ENCODE measurements around the gene NCOA7. TPM values are rescaled to one million over a fixed set of nuclear protein-coding genes. Genes with fewer than 3 reads are reported as not detected.

The NCOA7 gene
- total and polyA plus RNA-seq, 2 of the 8 experiments (the other 6 are each of a cell fraction or from before 2014, with no cell fraction given) = 2.6 to 10.7 TPM

- TF ChIP-seq SP2 (IDR thresholded peaks at IDR 0.05; ENCODE audit: low read length) (no peak), SUZ12 (IDR thresholded peaks at IDR 0.05; ENCODE audit: low read length) (no peak), GABPA (IDR thresholded peaks at IDR 0.05; ENCODE audit: borderline replicate concordance, insufficient read depth, low read length) (no peak), E2F6 (IDR thresholded peaks at IDR 0.05) (peak; percentile 37; the same call in 1 of the 2 replicates), BACH1 (IDR thresholded peaks at IDR 0.05; ENCODE audit: low read length) (no peak; the same call in 1 of the 2 replicates), ASH2L (IDR thresholded peaks at IDR 0.05; ENCODE audit: low read length) (peak; percentile 93), CBX8 (IDR thresholded peaks at IDR 0.05; ENCODE audit: borderline replicate concordance, low read depth, low read length) (no peak), JUN (IDR thresholded peaks at IDR 0.05; ENCODE audit: low read depth, low read length) (no peak), CHD1 (IDR thresholded peaks at IDR 0.05; ENCODE audit: low read depth, low read length) (no peak)
Measured at GRCh38 chr6:125749173-125749864, 41.4 kb upstream of the NCOA7 start, which contains the start of gene HEY2 (continued).
